HEK293 (cell line): Measurements from ENCODE around the gene RPL31.

ENCODE experiments used
- CTCF ChIA-PET: fragments of 350-600 bp; formaldehyde crosslinking; extraction: SDS; loops from one replicate; lab custom pipeline; 2021; ENCODE audit warnings: antibody characterized with exemption; lab: Yijun Ruan, JAX
- POLR2A ChIA-PET: fragments of 300-600 bp; formaldehyde crosslinking; extraction: SDS; loops from one replicate; lab custom pipeline; 2020; ENCODE audit warnings: antibody characterized with exemption, inconsistent platforms; lab: Yijun Ruan, JAX
- H3K27ac ChIP-seq: fragments of 200-500 bp; sonication (Bioruptor generic); 2 replicates; pipeline ENCODE4 v1.5.1; 2014; ENCODE audit warnings: low read depth, low read length, control low read depth, inconsistent platforms; ENCODE audit errors: extremely low read depth
- H3K36me3 ChIP-seq, 2 experiments: fragments of 200-500 bp in 1 of 2; sonication (Bioruptor generic) in 1 of 2; 1 replicate in 1 of 2; 2 replicates in 1 of 2; pipeline ENCODE4 v1.5.1; 2014 to 2017; ENCODE audit warnings: inconsistent platforms in 2 of 2, low read length in 2 of 2; ENCODE audit not compliant: control insufficient read depth in 2 of 2, insufficient read depth in 1 of 2
- H3K4me1 ChIP-seq: fragments of 200-500 bp; sonication (Bioruptor generic); 2 replicates; pipeline ENCODE4 v1.5.1; 2014; ENCODE audit warnings: mild to moderate bottlenecking, low read length, inconsistent platforms; ENCODE audit not compliant: control insufficient read depth, insufficient read depth
- H3K4me3 ChIP-seq: 2 replicates; pipeline ENCODE4 v1.5.1; 2011; ENCODE audit warnings: low read depth, mild to moderate bottlenecking, control low read depth, low read length, moderate library complexity
- H3K9me3 ChIP-seq: fragments of 200-500 bp; sonication (Bioruptor generic); 2 replicates; pipeline ENCODE4 v1.5.1; 2014; ENCODE audit warnings: low read depth, low read length, inconsistent platforms; ENCODE audit not compliant: control insufficient read depth, insufficient read depth
- HOXD13 ChIP-seq: sonication (generic); formaldehyde crosslinking; IDR thresholded peaks from 2 replicates; pipeline ENCODE4 v1.8.0; 2022; ENCODE audit warnings: missing genetic modification reagents, borderline replicate concordance
- IKZF3 ChIP-seq: fragments of 450-650 bp; IDR thresholded peaks from 2 replicates; pipeline ENCODE4 v1.5.0; 2018; ENCODE audit warnings: missing biosample characterization, mild to moderate bottlenecking, missing genetic modification characterization, moderate library complexity
- KLF7 ChIP-seq: fragments of 450-650 bp; formaldehyde crosslinking; IDR thresholded peaks from 2 replicates; pipeline ENCODE4 v1.5.1; 2016; ENCODE audit warnings: missing biosample characterization, missing genetic modification characterization, borderline replicate concordance
- OSR2 ChIP-seq: fragments of 450-650 bp; formaldehyde crosslinking; IDR thresholded peaks from 2 replicates; pipeline ENCODE4 v1.5.1; 2016; ENCODE audit warnings: missing biosample characterization, missing genetic modification characterization
- PRDM1 ChIP-seq: fragments of 450-650 bp; formaldehyde crosslinking; IDR thresholded peaks from 2 replicates; pipeline ENCODE4; 2016; ENCODE audit warnings: missing biosample characterization, missing genetic modification characterization
- SETDB1 ChIP-seq: IDR thresholded peaks from one replicate; pipeline ENCODE4 v1.6.1; 2017; ENCODE audit warnings: mild to moderate bottlenecking, low read length, moderate library complexity, mixed read lengths; ENCODE audit not compliant: insufficient read length
- YY1 ChIP-seq: fragments of 450-650 bp; formaldehyde crosslinking; IDR thresholded peaks from 2 replicates; pipeline ENCODE4 v1.5.1; 2018; ENCODE audit warnings: missing biosample characterization, missing genetic modification characterization
- ZBTB20 ChIP-seq: fragments of 450-650 bp; formaldehyde crosslinking; IDR thresholded peaks from 2 replicates; pipeline ENCODE4 v1.5.1; 2016; ENCODE audit warnings: missing biosample characterization, missing genetic modification characterization
- ZNF404 ChIP-seq: fragments of 450-650 bp; formaldehyde crosslinking; IDR thresholded peaks from 2 replicates; pipeline ENCODE4 v1.5.1; 2017; ENCODE audit warnings: missing biosample characterization, missing genetic modification characterization
- ZNF510 ChIP-seq: fragments of 450-650 bp; formaldehyde crosslinking; IDR thresholded peaks from 2 replicates; pipeline ENCODE4 v1.5.1; 2018; ENCODE audit warnings: mild to moderate bottlenecking, missing genetic modification characterization, missing biosample characterization; ENCODE audit not compliant: insufficient replicate concordance
- ZNF549 ChIP-seq: fragments of 450-650 bp; IDR thresholded peaks from 2 replicates; pipeline ENCODE4 v1.5.1; 2018; ENCODE audit warnings: missing biosample characterization, missing genetic modification characterization, mild to moderate bottlenecking, inconsistent platforms, moderate library complexity
- ZNF558 ChIP-seq: fragments of 450-650 bp; formaldehyde crosslinking; IDR thresholded peaks from 2 replicates; pipeline ENCODE4 v1.5.1; 2016; ENCODE audit warnings: missing biosample characterization, missing genetic modification characterization
- ZNF610 ChIP-seq: fragments of 450-650 bp; formaldehyde crosslinking; IDR thresholded peaks from 2 replicates; pipeline ENCODE4 v1.5.1; 2016; ENCODE audit warnings: missing biosample characterization, missing genetic modification characterization, borderline replicate concordance
- ZNF626 ChIP-seq: fragments of 450-650 bp; sonication (Bioruptor Pico); formaldehyde crosslinking; IDR thresholded peaks from 2 replicates; pipeline ENCODE4 v1.5.1; 2018; ENCODE audit warnings: missing biosample characterization, missing genetic modification characterization, inconsistent platforms
- ZNF777 ChIP-seq: fragments of 450-650 bp; formaldehyde crosslinking; IDR thresholded peaks from 2 replicates; pipeline ENCODE4 v1.5.1; 2017; ENCODE audit warnings: missing biosample characterization, missing genetic modification characterization, borderline replicate concordance
- ZNF785 ChIP-seq: fragments of 450-650 bp; formaldehyde crosslinking; IDR thresholded peaks from 2 replicates; pipeline ENCODE4 v1.5.1; 2016; ENCODE audit warnings: missing biosample characterization, missing genetic modification characterization
- TF ChIP-seq, protein P1 (sequence below): fragments of 450-650 bp; formaldehyde crosslinking; IDR thresholded peaks from 2 replicates; pipeline ENCODE4 v1.5.1; 2016; ENCODE audit warnings: missing biosample characterization, missing genetic modification characterization
- TF ChIP-seq, protein P2 (sequence below): fragments of 450-650 bp; formaldehyde crosslinking; IDR thresholded peaks from 2 replicates; pipeline ENCODE4 v1.5.1; 2017; ENCODE audit warnings: missing biosample characterization, missing genetic modification characterization
- TF ChIP-seq, protein P3 (sequence below): fragments of 450-650 bp; formaldehyde crosslinking; IDR thresholded peaks from 2 replicates; pipeline ENCODE4 v1.5.1; 2016; ENCODE audit warnings: missing biosample characterization, missing genetic modification characterization, low read depth

RPL31 gene

DNA sequence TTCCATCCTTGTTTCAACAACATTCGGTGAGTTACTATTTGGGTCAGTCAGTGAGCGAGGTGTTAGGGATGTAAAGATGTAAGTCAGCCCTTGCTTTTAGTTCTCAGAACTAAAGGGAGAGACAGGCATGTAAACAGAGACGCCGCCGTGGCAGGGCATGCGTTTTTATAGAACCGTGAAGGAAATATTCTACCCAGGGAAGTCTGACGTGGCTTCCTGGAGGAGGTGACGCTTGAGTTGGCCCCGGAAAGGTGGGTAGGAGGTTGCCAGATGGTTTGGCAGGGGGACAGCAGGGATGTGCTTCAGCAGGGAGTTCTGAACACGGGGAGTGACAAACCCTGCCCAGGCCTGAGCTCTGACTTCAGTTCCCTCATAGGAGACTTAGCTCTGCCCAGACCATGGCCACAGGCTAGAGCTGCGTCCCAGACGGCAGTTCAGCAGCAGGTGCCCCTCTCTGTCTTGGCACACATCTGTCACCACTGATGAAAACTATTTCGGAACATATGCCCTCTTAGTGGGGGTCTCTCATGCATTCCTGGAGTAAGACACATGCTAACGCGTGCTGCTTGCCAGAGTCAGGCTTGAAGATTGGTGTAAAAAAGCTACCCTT is 23.4 kb upstream of the RPL31 start:
- Histone ChIP-seq H3K9me3 (no peaks in the 10 kb centered on the region), H3K36me3 (peaks cover 0 to 18% of the 10 kb centered on the region in 2 experiments; a peak in 1 of 3 replicates), H3K4me1 (no peaks in the 10 kb centered on the region), H3K27ac (no peak overlapping the region), H3K4me3 (no peak overlapping the region)
- CTCF ChIA-PET: interaction anchor here (2.2 kb wide), 1 partner anchor 248 kb away, joined by 6 read pairs; no protein-coding TSS in a partner anchor
- POLR2A ChIA-PET: no interaction called here
- TF ChIP-seq ZNF785 (tag by site-specific recombination) (no peak), ZBTB20 (tag by site-specific recombination) (no peak), ZNF510 (tag by site-specific recombination) (no peak)
- TF ChIP-seq, all 188 proteins: peak for 0

DNA sequence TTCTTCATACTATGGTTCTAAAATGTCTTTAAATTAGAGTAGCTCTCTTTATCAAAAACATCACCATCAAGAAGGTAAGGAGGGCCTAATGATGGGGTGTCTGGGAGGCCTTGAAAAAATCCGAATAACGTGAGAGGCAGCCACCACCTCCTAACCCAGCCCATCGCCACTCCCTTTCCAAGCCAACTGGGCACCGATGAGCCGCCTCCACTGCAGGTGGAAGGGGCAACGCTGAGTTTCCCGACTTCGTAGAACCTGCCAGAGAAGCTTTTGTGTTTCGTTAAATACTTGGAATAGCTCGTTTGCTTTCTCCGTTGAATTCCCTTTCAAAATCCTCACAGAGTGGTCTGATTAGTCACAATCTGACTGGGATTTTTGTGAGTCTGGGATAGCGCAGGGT is 22.0 kb upstream of the RPL31 start:
- no peaks in the 10 kb centered on the region for H3K4me1 ChIP-seq
- no peak overlapping the region for H3K27ac ChIP-seq
- CTCF ChIA-PET: interaction anchor here (1.2 to 2.2 kb wide), 3 partner anchors 225 to 370 kb away, joined by 4 to 7 read pairs (median 6); no protein-coding TSS in a partner anchor
- TF ChIP-seq OSR2 (tag by site-specific recombination) (no peak), ZNF404 (tag by site-specific recombination) (no peak), ZNF610 (no peak), HOXD13 (CRISPR knock-in tag) (no peak), IKZF3 (tag by site-specific recombination) (no peak), YY1 (tag by site-specific recombination) (no peak), KLF7 (no peak), ZNF558 (tag by site-specific recombination) (no peak), ZNF626 (tag by site-specific recombination) (no peak), ZNF777 (tag by site-specific recombination) (no peak), SETDB1 (no peak), ZNF549 (tag by site-specific recombination) (no peak), PRDM1 (tag by site-specific recombination) (no peak)
- TF ChIP-seq, protein P1, sequence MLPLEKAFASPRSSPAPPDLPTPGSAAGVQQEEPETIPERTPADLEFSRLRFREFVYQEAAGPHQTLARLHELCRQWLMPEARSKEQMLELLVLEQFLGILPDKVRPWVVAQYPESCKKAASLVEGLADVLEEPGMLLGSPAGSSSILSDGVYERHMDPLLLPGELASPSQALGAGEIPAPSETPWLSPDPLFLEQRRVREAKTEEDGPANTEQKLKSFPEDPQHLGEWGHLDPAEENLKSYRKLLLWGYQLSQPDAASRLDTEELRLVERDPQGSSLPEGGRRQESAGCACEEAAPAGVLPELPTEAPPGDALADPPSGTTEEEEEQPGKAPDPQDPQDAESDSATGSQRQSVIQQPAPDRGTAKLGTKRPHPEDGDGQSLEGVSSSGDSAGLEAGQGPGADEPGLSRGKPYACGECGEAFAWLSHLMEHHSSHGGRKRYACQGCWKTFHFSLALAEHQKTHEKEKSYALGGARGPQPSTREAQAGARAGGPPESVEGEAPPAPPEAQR (tag by site-specific recombination): no peak
- TF ChIP-seq, protein P2, sequence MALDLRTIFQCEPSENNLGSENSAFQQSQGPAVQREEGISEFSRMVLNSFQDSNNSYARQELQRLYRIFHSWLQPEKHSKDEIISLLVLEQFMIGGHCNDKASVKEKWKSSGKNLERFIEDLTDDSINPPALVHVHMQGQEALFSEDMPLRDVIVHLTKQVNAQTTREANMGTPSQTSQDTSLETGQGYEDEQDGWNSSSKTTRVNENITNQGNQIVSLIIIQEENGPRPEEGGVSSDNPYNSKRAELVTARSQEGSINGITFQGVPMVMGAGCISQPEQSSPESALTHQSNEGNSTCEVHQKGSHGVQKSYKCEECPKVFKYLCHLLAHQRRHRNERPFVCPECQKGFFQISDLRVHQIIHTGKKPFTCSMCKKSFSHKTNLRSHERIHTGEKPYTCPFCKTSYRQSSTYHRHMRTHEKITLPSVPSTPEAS (tag by site-specific recombination): no peak
- TF ChIP-seq, protein P3, sequence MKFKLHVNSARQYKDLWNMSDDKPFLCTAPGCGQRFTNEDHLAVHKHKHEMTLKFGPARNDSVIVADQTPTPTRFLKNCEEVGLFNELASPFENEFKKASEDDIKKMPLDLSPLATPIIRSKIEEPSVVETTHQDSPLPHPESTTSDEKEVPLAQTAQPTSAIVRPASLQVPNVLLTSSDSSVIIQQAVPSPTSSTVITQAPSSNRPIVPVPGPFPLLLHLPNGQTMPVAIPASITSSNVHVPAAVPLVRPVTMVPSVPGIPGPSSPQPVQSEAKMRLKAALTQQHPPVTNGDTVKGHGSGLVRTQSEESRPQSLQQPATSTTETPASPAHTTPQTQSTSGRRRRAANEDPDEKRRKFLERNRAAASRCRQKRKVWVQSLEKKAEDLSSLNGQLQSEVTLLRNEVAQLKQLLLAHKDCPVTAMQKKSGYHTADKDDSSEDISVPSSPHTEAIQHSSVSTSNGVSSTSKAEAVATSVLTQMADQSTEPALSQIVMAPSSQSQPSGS: no peak
- no peaks in the 10 kb centered on the region for H3K9me3 ChIP-seq
- no peak overlapping the region for H3K4me3 ChIP-seq
- peaks cover 0 to 9% of the 10 kb centered on the region in 2 experiments; a peak in 1 of 3 replicates for H3K36me3 ChIP-seq
- POLR2A ChIA-PET: no interaction called here
